ENCODE results near the gene RTRAF. TPM values are rescaled to one million over a fixed set of nuclear protein-coding genes. Genes with fewer than 3 reads are reported as not detected.

Gene RTRAF
- total RNA-seq, 4 donors from 2014 or later: 72.2 to 109 (median 84.7) TPM

DNA sequence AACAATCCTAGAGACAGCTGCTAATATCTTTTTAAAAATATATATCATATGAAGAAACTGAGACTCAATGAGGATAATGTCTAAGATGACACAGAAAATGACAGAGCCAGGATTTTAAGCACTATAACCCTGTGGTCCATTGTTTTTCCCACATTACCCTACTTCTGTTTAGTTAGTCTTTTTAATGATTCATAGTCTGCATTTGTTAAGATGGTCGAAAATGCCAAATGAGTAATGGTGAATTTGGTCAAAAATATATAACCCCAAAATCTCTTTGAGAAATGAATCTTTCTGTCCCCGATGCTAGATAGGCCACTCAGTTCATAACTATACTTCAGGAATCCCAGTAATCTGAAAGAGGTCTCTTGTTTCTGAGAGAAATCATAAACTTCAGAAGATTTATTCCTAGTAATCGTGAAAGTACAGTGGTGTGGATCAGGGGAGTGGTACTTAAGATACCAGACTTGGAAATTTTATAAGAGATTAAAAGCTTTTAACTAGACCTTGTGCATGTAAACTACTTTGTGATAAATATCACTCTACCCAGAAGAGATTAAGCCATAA, 10.8 kb downstream of the RTRAF start:
- ATAC-seq: no peak
- 37 to 79% methylated on average over 2 to 3 of the region's 3 CpGs for WGBS, 2 donors (ENCODE audit: low coverage in 1 of 2)
- peaks cover 6 to 66% of the 10 kb centered on the region in 2 donors for H3K36me3 ChIP-seq
- no peaks in the 10 kb centered on the region for H3K9me3 ChIP-seq
- H3K27me3 ChIP-seq: no peaks in the 10 kb centered on the region
- H3K4me1 ChIP-seq: peaks cover 0 to 76% (median 20%) of the 10 kb centered on the region in 3 donors
- H3K4me3 ChIP-seq: no peak overlapping the region
- peak overlapping the region in 2 of 4 donors; percentile 31 to 36 for H3K27ac ChIP-seq
- TF ChIP-seq EP300 (IDR thresholded peaks at IDR 0.05): no peak
- TF ChIP-seq, protein P1, sequence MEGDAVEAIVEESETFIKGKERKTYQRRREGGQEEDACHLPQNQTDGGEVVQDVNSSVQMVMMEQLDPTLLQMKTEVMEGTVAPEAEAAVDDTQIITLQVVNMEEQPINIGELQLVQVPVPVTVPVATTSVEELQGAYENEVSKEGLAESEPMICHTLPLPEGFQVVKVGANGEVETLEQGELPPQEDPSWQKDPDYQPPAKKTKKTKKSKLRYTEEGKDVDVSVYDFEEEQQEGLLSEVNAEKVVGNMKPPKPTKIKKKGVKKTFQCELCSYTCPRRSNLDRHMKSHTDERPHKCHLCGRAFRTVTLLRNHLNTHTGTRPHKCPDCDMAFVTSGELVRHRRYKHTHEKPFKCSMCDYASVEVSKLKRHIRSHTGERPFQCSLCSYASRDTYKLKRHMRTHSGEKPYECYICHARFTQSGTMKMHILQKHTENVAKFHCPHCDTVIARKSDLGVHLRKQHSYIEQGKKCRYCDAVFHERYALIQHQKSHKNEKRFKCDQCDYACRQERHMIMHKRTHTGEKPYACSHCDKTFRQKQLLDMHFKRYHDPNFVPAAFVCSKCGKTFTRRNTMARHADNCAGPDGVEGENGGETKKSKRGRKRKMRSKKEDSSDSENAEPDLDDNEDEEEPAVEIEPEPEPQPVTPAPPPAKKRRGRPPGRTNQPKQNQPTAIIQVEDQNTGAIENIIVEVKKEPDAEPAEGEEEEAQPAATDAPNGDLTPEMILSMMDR (IDR thresholded peaks at IDR 0.05): no peak
- no peak for TF ChIP-seq POLR2AphosphoS5 (IDR thresholded peaks at IDR 0.05)
- TF ChIP-seq POLR2A (IDR thresholded peaks at IDR 0.05): no peak

- H3K36me3 ChIP-seq: peaks cover 8 to 66% of the 10 kb centered on the region in 2 donors
- peaks cover 0 to 82% (median 20%) of the 10 kb centered on the region in 3 donors for H3K4me1 ChIP-seq
- no peaks in the 10 kb centered on the region for H3K27me3 ChIP-seq
- WGBS, 2 donors (ENCODE audit: low coverage in 1 of 2): 52 to 71% methylated on average over 3 of the region's 3 CpGs
- no peak for ATAC-seq
- H3K27ac ChIP-seq: peak overlapping the region in 3 of 4 donors; percentile 31 to 36 (median 34)
- H3K4me3 ChIP-seq: no peak overlapping the region
- TF ChIP-seq, protein P1 (IDR thresholded peaks at IDR 0.05): no peak
- no peak for TF ChIP-seq POLR2A (IDR thresholded peaks at IDR 0.05)
- no peak for TF ChIP-seq EP300 (IDR thresholded peaks at IDR 0.05)
- TF ChIP-seq POLR2AphosphoS5 (IDR thresholded peaks at IDR 0.05): no peak
- H3K9me3 ChIP-seq: no peaks in the 10 kb centered on the region
These were observed 11.3 kb downstream of the RTRAF start for GRCh38 chr14:52000696-52001095.

DNA sequence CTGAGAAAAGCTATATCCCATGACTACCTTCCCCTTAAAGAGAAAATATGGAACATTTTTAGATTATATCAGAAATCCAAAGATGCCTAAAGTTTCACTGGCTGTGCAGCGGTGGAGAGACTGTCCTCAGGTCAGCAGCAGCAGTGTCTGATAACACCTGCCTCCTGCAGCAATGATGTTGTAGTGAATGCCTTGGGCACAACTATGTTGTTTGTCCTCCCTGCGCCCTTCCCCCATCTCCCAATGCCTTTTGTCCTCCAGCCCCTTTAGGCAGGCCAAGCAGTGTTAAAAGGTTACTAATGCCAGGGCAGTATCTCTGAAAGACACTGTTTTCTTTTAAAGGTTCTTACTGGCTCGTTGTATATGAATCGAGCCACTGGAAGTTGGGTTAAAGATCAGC, 13.2 kb downstream of the RTRAF start:
- H3K9me3 ChIP-seq: no peaks in the 10 kb centered on the region
- H3K27ac ChIP-seq: peak overlapping the region; percentile 80 to 92 (median 83)
- TF ChIP-seq POLR2A (IDR thresholded peaks at IDR 0.05): no peak
- TF ChIP-seq EP300 (IDR thresholded peaks at IDR 0.05): no peak
- TF ChIP-seq POLR2AphosphoS5 (IDR thresholded peaks at IDR 0.05): no peak
- TF ChIP-seq, protein P1 (IDR thresholded peaks at IDR 0.05): no peak
- peaks cover 15 to 83% of the 10 kb centered on the region in 2 donors for H3K36me3 ChIP-seq
- H3K4me3 ChIP-seq: no peak overlapping the region
- 73 to 76% methylated on average over 2 to 4 of the region's 4 CpGs for WGBS, 2 donors (ENCODE audit: low coverage in 1 of 2)
- no peak for ATAC-seq
- no peaks in the 10 kb centered on the region for H3K27me3 ChIP-seq
- H3K4me1 ChIP-seq: peaks cover 0 to 84% (median 20%) of the 10 kb centered on the region in 3 donors

GRCh38 chr14:52003324-52003723, 14.0 kb downstream of the RTRAF start:
- peaks cover 19 to 85% of the 10 kb centered on the region in 2 donors for H3K36me3 ChIP-seq
- H3K4me1 ChIP-seq: peaks cover 0 to 86% (median 20%) of the 10 kb centered on the region in 3 donors
- TF ChIP-seq EP300 (IDR thresholded peaks at IDR 0.05): peak; percentile 48
- TF ChIP-seq, protein P1 (IDR thresholded peaks at IDR 0.05): no peak
- peak; percentile 87 for TF ChIP-seq POLR2AphosphoS5 (IDR thresholded peaks at IDR 0.05)
- H3K4me3 ChIP-seq: no peak overlapping the region
- 28 to 50% methylated on average over 3 of the region's 3 CpGs for WGBS, 2 donors (ENCODE audit: low coverage in 1 of 2)
- peak; percentile 79 for ATAC-seq
- H3K27ac ChIP-seq: peak overlapping the region; percentile 80 to 92 (median 83)
- no peaks in the 10 kb centered on the region for H3K27me3 ChIP-seq
- no peaks in the 10 kb centered on the region for H3K9me3 ChIP-seq

DNA sequence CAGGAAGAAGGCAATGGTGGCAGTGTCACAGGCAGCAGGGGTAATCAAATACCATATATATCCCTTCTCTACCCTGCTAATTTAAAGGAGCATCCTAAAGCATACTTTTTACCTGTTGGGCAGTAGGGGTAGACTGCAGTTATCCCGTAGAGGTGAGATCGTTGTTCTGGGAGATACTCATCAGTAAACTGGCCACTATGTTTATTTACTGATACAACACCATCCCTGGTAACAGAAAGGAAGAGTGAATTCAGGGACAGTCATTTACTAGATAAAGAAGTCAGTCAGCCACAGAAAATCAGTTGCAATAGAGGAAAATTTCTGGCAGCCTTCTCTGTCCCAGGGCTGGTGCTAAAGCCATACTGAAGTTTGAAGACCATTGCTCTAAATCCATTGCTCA, 16.3 kb downstream of the RTRAF start:
- Histone ChIP-seq H3K4me3 (no peak overlapping the region), H3K27me3 (no peaks in the 10 kb centered on the region), H3K36me3 (peaks cover 19 to 85% of the 10 kb centered on the region in 2 donors), H3K9me3 (no peaks in the 10 kb centered on the region), H3K4me1 (peaks cover 0 to 73% (median 16%) of the 10 kb centered on the region in 3 donors), H3K27ac (peak overlapping the region in 2 of 4 donors; percentile 7 to 80)
- WGBS, 2 donors (ENCODE audit: low coverage in 1 of 2): 77 to 79% methylated on average over 2 of the region's 2 CpGs
- ATAC-seq: no peak
- TF ChIP-seq, protein P1 (IDR thresholded peaks at IDR 0.05): no peak
- TF ChIP-seq POLR2A (IDR thresholded peaks at IDR 0.05): no peak
- TF ChIP-seq EP300 (IDR thresholded peaks at IDR 0.05): no peak
- TF ChIP-seq POLR2AphosphoS5 (IDR thresholded peaks at IDR 0.05): no peak

Measured in gastroesophageal sphincter (tissue), 4 donors.